Neural crest cell (in vitro differentiated cells): Measurements from ENCODE around the gene PDE4A. TPM values are rescaled to one million over a fixed set of nuclear protein-coding genes. Genes with fewer than 3 reads are reported as not detected.
"Not testable (repeated sequence)": the region's sequence is repeated elsewhere in the genome, so short reads cannot be mapped to it uniquely, and the experiment has no call there.

Experiments used
- DNase-seq: peaks from one replicate; pipeline ENCODE4 v3.0.0; 2021; ENCODE audit warnings: low read depth, mixed read lengths, low spot score
- H3K27ac Mint-ChIP-seq: one replicate; pipeline ENCODE4 v1.8.0; 2021; ENCODE audit warnings: mild to moderate bottlenecking, mixed read lengths; ENCODE audit not compliant: unreplicated experiment
- H3K27me3 Mint-ChIP-seq: 2 replicates; pipeline ENCODE4 v1.8.0; 2021; ENCODE audit warnings: low read depth, mild to moderate bottlenecking, mixed read lengths
- H3K36me3 Mint-ChIP-seq: 2 replicates; pipeline ENCODE4 v1.8.0; 2021; ENCODE audit warnings: low read depth, mild to moderate bottlenecking, mixed read lengths
- H3K4me1 Mint-ChIP-seq: 2 replicates; pipeline ENCODE4 v1.8.0; 2021; ENCODE audit warnings: mixed read lengths
- H3K4me3 Mint-ChIP-seq: one replicate; pipeline ENCODE4 v1.8.0; 2021; ENCODE audit warnings: mild to moderate bottlenecking, mixed read lengths
- H3K9me3 Mint-ChIP-seq: 2 replicates; pipeline ENCODE4 v1.8.0; 2021; ENCODE audit warnings: mixed read lengths
- total RNA-seq: library from RNA; stranded (reverse); gene quantifications from 2 replicates; pipeline ENCODE4 v1.2.1, GENCODE V29; 2021
- TF ChIP-seq, protein P1 (sequence below): fragments of 200-600 bp; sonication (generic); conservative IDR thresholded peaks from 2 replicates; pipeline ENCODE4 v1.5.0; 2021; ENCODE audit warnings: antibody characterized with exemption, mild to moderate bottlenecking

Gene PDE4A
- total RNA-seq, 1 donor from 2014 or later: 1.5 TPM

DNA sequence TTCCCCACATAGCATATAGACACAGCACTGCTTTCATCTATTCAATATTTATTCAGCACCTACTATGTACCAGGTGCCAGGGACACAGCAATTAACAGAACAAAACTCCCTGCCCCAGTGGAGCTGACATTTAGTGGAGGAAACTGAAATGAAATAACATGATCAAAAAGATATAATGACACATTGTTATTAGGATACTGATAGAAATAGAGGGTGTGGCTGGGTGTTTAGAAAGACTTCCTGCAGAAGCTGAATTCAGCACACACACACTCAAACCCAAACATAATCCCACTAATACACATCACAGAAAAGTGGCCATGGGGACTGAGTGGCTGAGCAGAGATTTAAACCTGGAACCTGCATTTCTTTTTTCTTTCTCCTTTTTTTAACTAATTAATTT lies 13.2 kb upstream of the PDE4A start:
- DNase-seq: no peak
- H3K9me3 Mint-ChIP-seq: no peaks in the 10 kb centered on the region
- peak overlapping the region; percentile 57 for H3K4me3 Mint-ChIP-seq
- H3K27ac Mint-ChIP-seq: no peak overlapping the region
- H3K4me1 Mint-ChIP-seq: peaks cover 23% of the 10 kb centered on the region
- H3K27me3 Mint-ChIP-seq: peaks cover 48% of the 10 kb centered on the region
- TF ChIP-seq, protein P1, sequence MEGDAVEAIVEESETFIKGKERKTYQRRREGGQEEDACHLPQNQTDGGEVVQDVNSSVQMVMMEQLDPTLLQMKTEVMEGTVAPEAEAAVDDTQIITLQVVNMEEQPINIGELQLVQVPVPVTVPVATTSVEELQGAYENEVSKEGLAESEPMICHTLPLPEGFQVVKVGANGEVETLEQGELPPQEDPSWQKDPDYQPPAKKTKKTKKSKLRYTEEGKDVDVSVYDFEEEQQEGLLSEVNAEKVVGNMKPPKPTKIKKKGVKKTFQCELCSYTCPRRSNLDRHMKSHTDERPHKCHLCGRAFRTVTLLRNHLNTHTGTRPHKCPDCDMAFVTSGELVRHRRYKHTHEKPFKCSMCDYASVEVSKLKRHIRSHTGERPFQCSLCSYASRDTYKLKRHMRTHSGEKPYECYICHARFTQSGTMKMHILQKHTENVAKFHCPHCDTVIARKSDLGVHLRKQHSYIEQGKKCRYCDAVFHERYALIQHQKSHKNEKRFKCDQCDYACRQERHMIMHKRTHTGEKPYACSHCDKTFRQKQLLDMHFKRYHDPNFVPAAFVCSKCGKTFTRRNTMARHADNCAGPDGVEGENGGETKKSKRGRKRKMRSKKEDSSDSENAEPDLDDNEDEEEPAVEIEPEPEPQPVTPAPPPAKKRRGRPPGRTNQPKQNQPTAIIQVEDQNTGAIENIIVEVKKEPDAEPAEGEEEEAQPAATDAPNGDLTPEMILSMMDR: no peak
- no peaks in the 10 kb centered on the region for H3K36me3 Mint-ChIP-seq

DNA sequence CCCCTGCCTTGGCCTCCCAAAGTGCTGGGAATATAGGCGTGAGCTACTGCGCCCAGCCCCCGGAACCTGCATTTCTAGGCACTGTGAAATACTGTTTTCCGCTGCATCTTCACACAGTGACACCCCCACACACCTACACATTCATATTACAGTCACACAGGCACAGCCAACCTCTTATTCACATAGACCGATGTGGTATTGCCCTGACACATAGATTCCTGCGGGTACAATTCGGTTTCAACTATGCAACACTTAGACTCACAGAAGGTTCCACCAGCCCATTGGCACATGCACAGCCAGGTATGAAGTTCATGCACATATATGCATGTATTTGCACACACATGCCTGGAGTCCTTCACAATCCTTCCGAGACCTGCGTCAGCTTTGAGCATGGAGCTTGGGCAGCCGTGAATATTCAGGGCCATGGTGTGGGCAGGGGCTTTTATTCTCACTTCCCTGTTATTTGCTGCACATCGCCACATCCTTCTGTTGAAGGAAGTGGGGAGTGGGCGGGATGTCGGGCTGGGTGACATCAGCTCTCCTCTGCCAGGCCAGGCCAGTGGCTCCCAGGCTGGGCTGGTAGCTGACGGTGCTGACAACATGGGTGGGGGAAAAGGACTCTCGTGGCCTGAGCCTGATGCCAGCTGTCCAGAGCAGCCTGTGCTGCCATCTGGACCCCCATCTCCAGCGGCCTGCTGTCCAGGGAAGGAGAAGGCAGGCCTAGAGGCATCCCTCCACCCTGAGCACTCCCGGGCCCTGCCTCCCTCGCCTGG lies 11.6 kb upstream of the PDE4A start:
- no peak for DNase-seq
- TF ChIP-seq, protein P1: no peak
- no peaks in the 10 kb centered on the region for H3K36me3 Mint-ChIP-seq
- peaks cover 20% of the 10 kb centered on the region for H3K4me1 Mint-ChIP-seq
- peak overlapping the region; percentile 55 for H3K4me3 Mint-ChIP-seq
- peaks cover 57% of the 10 kb centered on the region for H3K27me3 Mint-ChIP-seq
- no peaks in the 10 kb centered on the region for H3K9me3 Mint-ChIP-seq
- no peak overlapping the region for H3K27ac Mint-ChIP-seq

DNA sequence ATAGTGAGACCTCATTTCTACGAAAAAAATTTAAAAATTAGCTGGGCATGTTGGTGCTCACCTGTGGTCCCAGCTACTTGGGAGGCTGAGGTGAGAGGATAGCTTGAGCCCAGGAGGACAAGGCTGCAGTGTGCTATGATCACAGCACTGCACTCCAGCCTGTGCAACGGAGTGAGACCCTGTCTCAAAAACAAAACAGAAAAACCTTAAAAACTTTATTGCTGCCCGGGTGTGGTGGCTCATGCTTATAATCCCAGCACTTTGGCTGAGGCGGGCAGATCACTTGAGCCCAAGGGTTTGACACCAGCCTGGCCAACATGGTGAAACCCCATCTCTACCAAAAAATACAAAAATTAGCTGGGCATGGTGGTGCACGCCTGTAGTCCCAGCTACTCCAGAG lies 9.1 kb upstream of the PDE4A start:
- H3K27me3 Mint-ChIP-seq: peaks cover 56% of the 10 kb centered on the region
- not testable (repeated sequence) for DNase-seq, H3K9me3 Mint-ChIP-seq, H3K27ac Mint-ChIP-seq, H3K4me1 Mint-ChIP-seq, H3K4me3 Mint-ChIP-seq, H3K36me3 Mint-ChIP-seq

DNA sequence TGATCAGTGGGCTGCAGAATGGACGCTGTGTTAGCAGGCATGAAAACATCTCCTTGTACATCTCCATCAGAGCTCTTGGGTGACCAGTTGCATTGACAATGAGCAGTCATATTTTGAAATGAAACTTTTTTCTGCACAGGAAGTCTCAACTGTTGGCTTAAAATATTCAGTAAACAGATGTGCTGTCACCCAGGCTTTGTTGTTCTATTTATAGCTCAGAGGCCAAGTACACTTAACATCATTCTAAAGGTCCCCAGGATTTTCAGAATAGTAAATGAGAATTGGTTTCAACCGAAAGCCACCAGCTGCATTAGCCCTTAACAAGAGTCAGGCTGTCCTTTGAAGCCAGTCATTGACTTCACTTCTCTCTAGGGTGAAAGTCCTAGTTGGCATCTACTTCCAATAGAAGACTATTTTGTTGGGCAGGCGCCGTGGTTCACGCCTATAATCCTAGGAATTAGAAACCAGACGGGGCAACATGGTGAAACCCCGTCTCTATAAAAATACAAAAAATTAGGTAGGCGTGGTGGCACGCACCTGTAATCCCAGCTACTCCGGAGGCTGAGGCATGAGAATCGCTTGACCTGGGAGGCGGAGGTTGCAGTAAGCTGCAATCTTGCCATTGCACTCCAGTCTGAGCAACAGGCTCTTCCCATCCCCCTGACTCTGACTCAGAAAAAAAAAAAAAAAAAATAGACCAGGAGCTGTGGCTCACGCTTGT lies 7.9 kb upstream of the PDE4A start:
- Mint-ChIP-seq H3K27me3 (peaks cover 58% of the 10 kb centered on the region), H3K9me3 (no peaks in the 10 kb centered on the region), H3K27ac (no peak overlapping the region), H3K4me3 (peak overlapping the region; percentile 42), H3K4me1 (peaks cover 9% of the 10 kb centered on the region), H3K36me3 (no peaks in the 10 kb centered on the region)
- no peak for DNase-seq
- TF ChIP-seq, protein P1: no peak

DNA sequence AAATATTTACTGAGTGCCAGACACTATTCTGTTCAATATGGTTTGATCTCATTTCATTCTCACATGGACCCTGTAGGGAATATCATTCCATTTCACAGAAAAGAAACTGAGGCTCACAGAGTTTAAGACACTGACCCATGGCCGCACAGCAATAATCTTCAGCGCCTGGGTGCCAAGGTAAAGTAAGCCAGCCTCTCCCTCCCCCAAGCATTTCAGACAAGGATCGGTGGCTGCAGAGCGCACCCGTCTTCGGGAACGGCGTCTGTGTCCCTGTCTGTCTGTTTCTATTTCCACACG lies 4.3 kb upstream of the PDE4A start:
- H3K9me3 Mint-ChIP-seq: no peaks in the 10 kb centered on the region
- H3K4me3 Mint-ChIP-seq: peak overlapping the region; percentile 65
- peaks cover 21% of the 10 kb centered on the region for H3K4me1 Mint-ChIP-seq
- TF ChIP-seq, protein P1: no peak
- no peak for DNase-seq
- no peak overlapping the region for H3K27ac Mint-ChIP-seq
- H3K36me3 Mint-ChIP-seq: peaks cover 3% of the 10 kb centered on the region
- peaks cover 69% of the 10 kb centered on the region for H3K27me3 Mint-ChIP-seq
